Testis (tissue), 2 donors: Measurements from ENCODE around the gene PRPS1.

Experiments used
- CTCF ChIP-seq, 3 experiments: fragments of 450-650 bp in 2 of 3; fragments of 200-600 bp in 1 of 3; sonication (generic) in 1 of 3; IDR thresholded peaks; one replicate each; pipeline ENCODE4 v1.5.1; 2016 to 2019; ENCODE audit warnings: antibody characterized with exemption in 3 of 3, mild to moderate bottlenecking in 2 of 3, moderate library complexity in 1 of 3
- POLR2A ChIP-seq: fragments of 450-650 bp; IDR thresholded peaks from one replicate; pipeline ENCODE4 v1.6.1; 2017; ENCODE audit warnings: antibody characterized with exemption, mild to moderate bottlenecking, moderate library complexity

- TF ChIP-seq CTCF (IDR thresholded peaks at IDR 0.05), result no peak
- no peak for TF ChIP-seq POLR2A
Measured at GRCh38 chrX:107686026-107686425, 57.7 kb downstream of the PRPS1 start.
